Stomach (tissue), 9 donors: Measurements from ENCODE around the gene TRERF1. TPM values are rescaled to one million over a fixed set of nuclear protein-coding genes. Genes with fewer than 3 reads are reported as not detected.

ENCODE experiments used
- DNase-seq, 2 donors: peaks; one replicate each; pipeline versions ENCODE4 v3.0.0 to v3.0.0-alpha.2; 2013 to 2019
- H3K27ac ChIP-seq, 5 donors: fragments of 200-600 bp in 4 of 5; sonication (generic) in 4 of 5; one replicate each; pipeline ENCODE4 v1.5.1; 2013 to 2019; ENCODE audit warnings: mild to moderate bottlenecking in 1 of 5, moderate library complexity in 1 of 5
- H3K27me3 ChIP-seq, 3 donors: fragments of 200-600 bp; sonication (generic); one replicate each; pipeline ENCODE4 v1.5.1; 2017 to 2019; ENCODE audit warnings: mixed run types in 1 of 3
- H3K36me3 ChIP-seq, 4 donors: fragments of 200-600 bp; sonication (generic); 1 replicate in 3 of 4; 2 replicates in 1 of 4; pipeline ENCODE4 v1.5.1; 2016 to 2019
- H3K4me1 ChIP-seq, 4 donors: fragments of 200-600 bp; sonication (generic); one replicate each; pipeline ENCODE4 v1.5.1; 2016 to 2019
- H3K4me3 ChIP-seq, 4 donors: fragments of 200-600 bp; sonication (generic) in 3 of 4; one replicate each; pipeline ENCODE4 v1.5.1; 2016 to 2019; ENCODE audit warnings: mild to moderate bottlenecking in 1 of 4
- H3K9me3 ChIP-seq, 4 donors: fragments of 200-600 bp; sonication (generic); one replicate each; pipeline ENCODE4 v1.5.1; 2016 to 2019
- EP300 ChIP-seq: sonication (generic); formaldehyde crosslinking; IDR thresholded peaks from one replicate; pipeline ENCODE4 v1.6.1; 2017; ENCODE audit warnings: antibody characterized with exemption
- POLR2A ChIP-seq, 4 donors: fragments of 450-650 bp; IDR thresholded peaks; one replicate each; pipeline ENCODE4 v1.6.1; 2016; ENCODE audit warnings: antibody characterized with exemption in 4 of 4, control low read depth in 2 of 4, mild to moderate bottlenecking in 1 of 4, moderate library complexity in 1 of 4
- POLR2AphosphoS5 ChIP-seq, 3 donors: sonication (generic); formaldehyde crosslinking; IDR thresholded peaks; one replicate each; pipeline ENCODE4 v1.6.1; 2016; ENCODE audit warnings: antibody characterized with exemption in 3 of 3
- WGBS, 5 donors: extraction: QIAGEN DNeasy Blood & Tissue Kit in 3 of 5; methylation state at CpG; one replicate each; pipeline versions ENCODE4 v1.1.5 to v1.1.7; 2013 to 2018; 5-methylcytosine and 5-hydroxymethylcytosine counted together
- intact Hi-C: fragments of 100-400 bp; cut with DNase I; formaldehyde crosslinking; loops from one replicate; pipeline ENCODE4 v1.15.1; 2023; ENCODE audit warnings: low total_unique reads
- polyA plus RNA-seq, 3 donors: library from polyadenylated mRNA; stranded (reverse); fragments of 200-250 nt; gene quantifications; one replicate each; pipeline ENCODE4 v1.2.3, GENCODE V29; 2013
- total RNA-seq, 5 donors: library from RNA; depleted of rRNA; stranded (reverse); fragments of >200 nt; gene quantifications; one replicate each; pipeline versions ENCODE4 v1.1.0 to v1.2.3, GENCODE V29; 2014 to 2016
- TF ChIP-seq, protein P1 (sequence below), 7 experiments: fragments of 450-650 bp in 4 of 7; fragments of 200-600 bp in 3 of 7; sonication (generic) in 3 of 7; IDR thresholded peaks; one replicate each; pipeline ENCODE4 v1.5.1; 2016 to 2019; ENCODE audit warnings: antibody characterized with exemption in 7 of 7, control low read depth in 2 of 7, mild to moderate bottlenecking in 1 of 7
- donor health status: healthy with polysubstance abuse.
- donor health status: Bipolar disorder and iron deficiency.
- donor health status: healthy.

Gene TRERF1
- total and polyA plus RNA-seq, 8 donors: 2.1 to 8.1 (median 4.9) TPM

- H3K4me3 ChIP-seq: no peak overlapping the region
- peak in 1 of 2 donors; percentile 23 for DNase-seq
- WGBS, 5 donors: 66 to 77% (median 71%) methylated on average over 3 of the region's 3 CpGs
- H3K36me3 ChIP-seq: no peaks in the 10 kb centered on the region
- H3K27ac ChIP-seq: no peak overlapping the region
- H3K4me1 ChIP-seq: peaks cover 6 to 31% (median 18%) of the 10 kb centered on the region in 4 donors
- intact Hi-C loops: no loop called here
- H3K27me3 ChIP-seq: no peaks in the 10 kb centered on the region
- no peak for TF ChIP-seq POLR2A (IDR thresholded peaks at IDR 0.05)
- no peaks in the 10 kb centered on the region for H3K9me3 ChIP-seq
Measured at GRCh38 chr6:42393339-42393738, 58.4 kb downstream of the TRERF1 start.

DNA sequence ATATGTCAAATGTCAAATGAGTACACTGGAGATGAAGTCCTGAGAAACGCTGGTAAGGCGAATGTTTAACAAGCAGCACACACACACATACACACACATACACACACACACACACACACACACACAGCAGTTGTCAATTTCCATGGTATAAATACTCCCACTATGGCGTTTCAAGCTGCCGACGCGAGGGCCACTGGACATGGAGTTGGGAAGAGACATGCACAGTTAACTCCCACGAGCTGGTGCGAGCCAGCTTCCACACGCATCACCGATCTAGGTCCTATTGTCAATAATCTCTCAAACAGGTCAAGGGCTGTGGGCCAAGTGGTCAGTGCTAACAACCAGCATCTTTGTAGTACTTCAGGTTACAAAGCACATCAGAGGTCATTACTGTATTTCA is 58.9 kb downstream of the TRERF1 start:
- WGBS, 5 donors: 90 to 96% (median 93%) methylated on average over 7 to 10 of the region's 10 CpGs
- H3K36me3 ChIP-seq: no peaks in the 10 kb centered on the region
- H3K4me1 ChIP-seq: peaks cover 6 to 34% (median 18%) of the 10 kb centered on the region in 4 donors
- H3K27ac ChIP-seq: no peak overlapping the region
- no peaks in the 10 kb centered on the region for H3K27me3 ChIP-seq
- DNase-seq: peak in 1 of 2 donors; percentile 20
- intact Hi-C loops: no loop called here
- no peak overlapping the region for H3K4me3 ChIP-seq
- no peaks in the 10 kb centered on the region for H3K9me3 ChIP-seq
- no peak for TF ChIP-seq POLR2A (IDR thresholded peaks at IDR 0.05)
- TF ChIP-seq, protein P1, sequence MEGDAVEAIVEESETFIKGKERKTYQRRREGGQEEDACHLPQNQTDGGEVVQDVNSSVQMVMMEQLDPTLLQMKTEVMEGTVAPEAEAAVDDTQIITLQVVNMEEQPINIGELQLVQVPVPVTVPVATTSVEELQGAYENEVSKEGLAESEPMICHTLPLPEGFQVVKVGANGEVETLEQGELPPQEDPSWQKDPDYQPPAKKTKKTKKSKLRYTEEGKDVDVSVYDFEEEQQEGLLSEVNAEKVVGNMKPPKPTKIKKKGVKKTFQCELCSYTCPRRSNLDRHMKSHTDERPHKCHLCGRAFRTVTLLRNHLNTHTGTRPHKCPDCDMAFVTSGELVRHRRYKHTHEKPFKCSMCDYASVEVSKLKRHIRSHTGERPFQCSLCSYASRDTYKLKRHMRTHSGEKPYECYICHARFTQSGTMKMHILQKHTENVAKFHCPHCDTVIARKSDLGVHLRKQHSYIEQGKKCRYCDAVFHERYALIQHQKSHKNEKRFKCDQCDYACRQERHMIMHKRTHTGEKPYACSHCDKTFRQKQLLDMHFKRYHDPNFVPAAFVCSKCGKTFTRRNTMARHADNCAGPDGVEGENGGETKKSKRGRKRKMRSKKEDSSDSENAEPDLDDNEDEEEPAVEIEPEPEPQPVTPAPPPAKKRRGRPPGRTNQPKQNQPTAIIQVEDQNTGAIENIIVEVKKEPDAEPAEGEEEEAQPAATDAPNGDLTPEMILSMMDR (IDR thresholded peaks at IDR 0.05): no peak
- no peak for TF ChIP-seq EP300

GRCh38 chr6:42391441-42391840 is 60.3 kb downstream of the TRERF1 start:
- H3K27me3 ChIP-seq: no peaks in the 10 kb centered on the region
- H3K27ac ChIP-seq: peak overlapping the region in 3 of 5 donors; percentile 50 to 66 (median 53)
- H3K9me3 ChIP-seq: no peaks in the 10 kb centered on the region
- no peaks in the 10 kb centered on the region for H3K36me3 ChIP-seq
- intact Hi-C loops: no loop called here
- no peak overlapping the region for H3K4me3 ChIP-seq
- peak in 1 of 2 donors; percentile 8 for DNase-seq
- WGBS, 5 donors: 87 to 94% (median 93%) methylated on average over 6 of the region's 6 CpGs
- peaks cover 6 to 35% (median 18%) of the 10 kb centered on the region in 4 donors for H3K4me1 ChIP-seq
- TF ChIP-seq, protein P1 (IDR thresholded peaks at IDR 0.05): no peak
- TF ChIP-seq POLR2A (IDR thresholded peaks at IDR 0.05): no peak
- TF ChIP-seq EP300: no peak
- no peak for TF ChIP-seq POLR2AphosphoS5 (IDR thresholded peaks at IDR 0.05)

- DNase-seq: peak in 1 of 2 donors; percentile 54
- no peaks in the 10 kb centered on the region for H3K27me3 ChIP-seq
- H3K4me1 ChIP-seq: peaks cover 6 to 35% (median 16%) of the 10 kb centered on the region in 4 donors
- intact Hi-C loops: no loop called here
- WGBS, 5 donors: 27 to 57% (median 47%) methylated on average over 17 of the region's 17 CpGs
- peak overlapping the region; percentile 39 to 66 (median 50) for H3K27ac ChIP-seq
- H3K9me3 ChIP-seq: no peaks in the 10 kb centered on the region
- no peaks in the 10 kb centered on the region for H3K36me3 ChIP-seq
- H3K4me3 ChIP-seq: no peak overlapping the region
- no peak for TF ChIP-seq EP300
- peak in 2 of 3 donors; percentile 21 to 28 for TF ChIP-seq POLR2AphosphoS5 (IDR thresholded peaks at IDR 0.05)
- TF ChIP-seq POLR2A (IDR thresholded peaks at IDR 0.05): no peak
- TF ChIP-seq, protein P1 (IDR thresholded peaks at IDR 0.05): no peak
Measured at GRCh38 chr6:42390228-42390934, 61.3 kb downstream of the TRERF1 start.

GRCh38 chr6:42389736-42390135 is 62.0 kb downstream of the TRERF1 start:
- H3K27ac ChIP-seq: peak overlapping the region in 4 of 5 donors; percentile 46 to 66 (median 48)
- 75 to 85% (median 82%) methylated on average over 6 of the region's 6 CpGs for WGBS, 5 donors
- intact Hi-C loops: no loop called here
- TF ChIP-seq POLR2A (IDR thresholded peaks at IDR 0.05) (no peak), POLR2AphosphoS5 (IDR thresholded peaks at IDR 0.05) (no peak), EP300 (no peak)
- TF ChIP-seq, protein P1 (IDR thresholded peaks at IDR 0.05): no peak
- no peaks in the 10 kb centered on the region for H3K36me3 ChIP-seq
- H3K27me3 ChIP-seq: no peaks in the 10 kb centered on the region
- no peak for DNase-seq
- no peak overlapping the region for H3K4me3 ChIP-seq
- H3K4me1 ChIP-seq: peaks cover 6 to 35% (median 16%) of the 10 kb centered on the region in 4 donors
- no peaks in the 10 kb centered on the region for H3K9me3 ChIP-seq
